ENCODE data around the gene HIGD1A. TPM values are rescaled to one million over a fixed set of nuclear protein-coding genes. Genes with fewer than 3 reads are reported as not detected.

Gene HIGD1A
- total and polyA plus RNA-seq, 10 of the 15 experiments (the other 5 are each of a cell fraction or from before 2014, with no cell fraction given), result 73.9 to 487 (median 175) TPM

DNA sequence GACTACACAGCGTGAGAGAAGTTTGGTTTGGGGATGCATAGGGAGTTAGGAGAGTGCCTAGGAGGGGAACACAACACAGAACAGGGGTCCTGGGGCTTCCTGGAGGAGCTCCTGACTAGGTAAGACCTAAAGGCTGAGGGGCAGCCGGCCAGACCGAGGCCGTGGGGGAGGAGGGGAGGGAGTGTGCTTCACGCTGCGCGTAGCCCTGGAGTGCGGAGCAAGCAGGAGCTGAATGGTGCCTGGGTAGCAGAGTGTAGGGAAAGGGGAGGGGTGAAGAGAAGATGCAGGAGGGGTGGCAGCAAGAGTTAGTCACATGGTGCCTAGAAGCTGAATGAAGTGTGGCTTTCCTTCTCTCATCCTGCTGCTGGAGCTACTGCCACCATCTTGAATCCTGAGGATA, 69.3 kb downstream of the HIGD1A start (continued):
- TF ChIP-seq, protein P1, sequence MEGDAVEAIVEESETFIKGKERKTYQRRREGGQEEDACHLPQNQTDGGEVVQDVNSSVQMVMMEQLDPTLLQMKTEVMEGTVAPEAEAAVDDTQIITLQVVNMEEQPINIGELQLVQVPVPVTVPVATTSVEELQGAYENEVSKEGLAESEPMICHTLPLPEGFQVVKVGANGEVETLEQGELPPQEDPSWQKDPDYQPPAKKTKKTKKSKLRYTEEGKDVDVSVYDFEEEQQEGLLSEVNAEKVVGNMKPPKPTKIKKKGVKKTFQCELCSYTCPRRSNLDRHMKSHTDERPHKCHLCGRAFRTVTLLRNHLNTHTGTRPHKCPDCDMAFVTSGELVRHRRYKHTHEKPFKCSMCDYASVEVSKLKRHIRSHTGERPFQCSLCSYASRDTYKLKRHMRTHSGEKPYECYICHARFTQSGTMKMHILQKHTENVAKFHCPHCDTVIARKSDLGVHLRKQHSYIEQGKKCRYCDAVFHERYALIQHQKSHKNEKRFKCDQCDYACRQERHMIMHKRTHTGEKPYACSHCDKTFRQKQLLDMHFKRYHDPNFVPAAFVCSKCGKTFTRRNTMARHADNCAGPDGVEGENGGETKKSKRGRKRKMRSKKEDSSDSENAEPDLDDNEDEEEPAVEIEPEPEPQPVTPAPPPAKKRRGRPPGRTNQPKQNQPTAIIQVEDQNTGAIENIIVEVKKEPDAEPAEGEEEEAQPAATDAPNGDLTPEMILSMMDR (IDR thresholded peaks at IDR 0.05 in 2 of 3, conservative IDR thresholded peaks at IDR 0.05 in 1 of 3; ENCODE audit: control insufficient read depth in 2 of 3, extremely low read depth in 1 of 3, insufficient read depth in 1 of 3, low read depth in 3 of 3, low read length in 3 of 3), result no peak

DNA sequence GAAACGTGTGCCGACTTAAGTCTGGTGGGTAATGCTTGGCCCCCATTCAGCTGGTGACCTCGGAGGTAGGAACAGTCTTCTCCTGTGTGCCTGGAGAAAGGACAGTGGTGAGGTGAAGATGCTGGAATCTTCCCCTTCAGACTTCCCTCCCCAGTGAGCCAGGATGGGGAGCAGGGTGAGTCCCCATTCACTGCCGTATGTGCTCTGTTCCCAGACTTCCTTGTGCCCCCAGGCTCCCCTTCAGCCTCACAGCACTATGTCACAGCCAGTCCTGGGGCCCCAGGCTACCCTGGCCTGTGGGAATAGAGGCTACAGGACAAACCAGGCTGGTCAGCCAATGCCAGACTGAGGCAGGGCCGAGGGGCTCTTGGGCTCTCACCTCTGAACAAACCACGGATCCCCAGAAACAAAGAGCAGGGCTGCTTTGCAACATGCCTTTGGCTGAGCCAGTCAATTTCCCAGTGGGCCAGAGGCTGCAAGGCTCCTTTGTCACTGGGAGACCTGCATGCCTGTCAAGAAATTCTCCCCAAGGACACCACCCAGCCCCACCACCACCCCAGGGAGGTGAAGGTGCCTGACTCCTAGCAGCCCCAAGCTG, 69.9 kb downstream of the HIGD1A start:
- Histone ChIP-seq H3K9me3 (replicated peaks; ENCODE audit: control insufficient read depth, insufficient read depth, low read length) (no peaks in the 10 kb centered on the region), H3K79me2 (ENCODE audit: control insufficient read depth, insufficient read depth, low read length) (no peaks in the 10 kb centered on the region), H3K9ac (ENCODE audit: control insufficient read depth, insufficient read depth, low read length) (no peak overlapping the region), H3K36me3 (ENCODE audit: control insufficient read depth in 2 of 2, insufficient read depth in 2 of 2, low read length in 1 of 2) (no peaks in the 10 kb centered on the region), H3K27me3 (replicated peaks in 1 of 2; ENCODE audit: control insufficient read depth in 2 of 2, insufficient read depth in 2 of 2, low read length in 1 of 2) (no peaks in the 10 kb centered on the region; a peak in 1 of 4 replicates), H3K4me3 (no peak overlapping the region), H2AFZ (ENCODE audit: control insufficient read depth, low read depth, low read length) (no peak overlapping the region), H3K4me2 (ENCODE audit: control insufficient read depth, insufficient read depth) (no peak overlapping the region), H3K4me1 (ENCODE audit: control insufficient read depth, insufficient read depth, low read length) (no peaks in the 10 kb centered on the region), H3K27ac (ENCODE audit: control insufficient read depth, insufficient read depth) (no peak overlapping the region), H4K20me1 (ENCODE audit: control insufficient read depth, insufficient read depth) (no peaks in the 10 kb centered on the region)
- WGBS (ENCODE audit: insufficient coverage, insufficient replicate concordance, low lambda C conversion rate, missing lambda C conversion rate), result 42% methylated on average over 6 of the region's 6 CpGs
- no peak for ATAC-seq
- in situ Hi-C loops (cut with MboI) (no loop called here), intact Hi-C loops (cut with micrococcal nuclease; ENCODE audit: unreplicated experiment) (no loop called here)
- ChIA-PET SMC1A (ENCODE audit: uncharacterized antibody, unreplicated experiment) (no interaction called here), CTCF (no interaction called here), RAD21 (ENCODE audit: unreplicated experiment) (interaction anchor here (0.6 kb wide), 1 partner anchor 131 kb away, joined by 3 read pairs; no protein-coding TSS in a partner anchor), POLR2A (no interaction called here)
- BruUV-seq (replicated peaks), result no TSS peak
- DNase-seq (ENCODE audit: low read depth, low spot score), result no peak
- FAIRE-seq, result no peak
- no peak for TF ChIP-seq KDM1A (IDR thresholded peaks at IDR 0.05; ENCODE audit: borderline replicate concordance)
- TF ChIP-seq, protein P2, sequence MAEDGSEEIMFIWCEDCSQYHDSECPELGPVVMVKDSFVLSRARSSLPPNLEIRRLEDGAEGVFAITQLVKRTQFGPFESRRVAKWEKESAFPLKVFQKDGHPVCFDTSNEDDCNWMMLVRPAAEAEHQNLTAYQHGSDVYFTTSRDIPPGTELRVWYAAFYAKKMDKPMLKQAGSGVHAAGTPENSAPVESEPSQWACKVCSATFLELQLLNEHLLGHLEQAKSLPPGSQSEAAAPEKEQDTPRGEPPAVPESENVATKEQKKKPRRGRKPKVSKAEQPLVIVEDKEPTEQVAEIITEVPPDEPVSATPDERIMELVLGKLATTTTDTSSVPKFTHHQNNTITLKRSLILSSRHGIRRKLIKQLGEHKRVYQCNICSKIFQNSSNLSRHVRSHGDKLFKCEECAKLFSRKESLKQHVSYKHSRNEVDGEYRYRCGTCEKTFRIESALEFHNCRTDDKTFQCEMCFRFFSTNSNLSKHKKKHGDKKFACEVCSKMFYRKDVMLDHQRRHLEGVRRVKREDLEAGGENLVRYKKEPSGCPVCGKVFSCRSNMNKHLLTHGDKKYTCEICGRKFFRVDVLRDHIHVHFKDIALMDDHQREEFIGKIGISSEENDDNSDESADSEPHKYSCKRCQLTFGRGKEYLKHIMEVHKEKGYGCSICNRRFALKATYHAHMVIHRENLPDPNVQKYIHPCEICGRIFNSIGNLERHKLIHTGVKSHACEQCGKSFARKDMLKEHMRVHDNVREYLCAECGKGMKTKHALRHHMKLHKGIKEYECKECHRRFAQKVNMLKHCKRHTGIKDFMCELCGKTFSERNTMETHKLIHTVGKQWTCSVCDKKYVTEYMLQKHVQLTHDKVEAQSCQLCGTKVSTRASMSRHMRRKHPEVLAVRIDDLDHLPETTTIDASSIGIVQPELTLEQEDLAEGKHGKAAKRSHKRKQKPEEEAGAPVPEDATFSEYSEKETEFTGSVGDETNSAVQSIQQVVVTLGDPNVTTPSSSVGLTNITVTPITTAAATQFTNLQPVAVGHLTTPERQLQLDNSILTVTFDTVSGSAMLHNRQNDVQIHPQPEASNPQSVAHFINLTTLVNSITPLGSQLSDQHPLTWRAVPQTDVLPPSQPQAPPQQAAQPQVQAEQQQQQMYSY (CRISPR knock-in tag; IDR thresholded peaks at IDR 0.05), result no peak
- no peak for TF ChIP-seq MYC (IDR thresholded peaks at IDR 0.05; ENCODE audit: insufficient read depth, insufficient read length, insufficient replicate concordance, low read length, severe bottlenecking)
- TF ChIP-seq SREBF2 (IDR thresholded peaks at IDR 0.05; ENCODE audit: low read length), result no peak
- TF ChIP-seq, protein P3, sequence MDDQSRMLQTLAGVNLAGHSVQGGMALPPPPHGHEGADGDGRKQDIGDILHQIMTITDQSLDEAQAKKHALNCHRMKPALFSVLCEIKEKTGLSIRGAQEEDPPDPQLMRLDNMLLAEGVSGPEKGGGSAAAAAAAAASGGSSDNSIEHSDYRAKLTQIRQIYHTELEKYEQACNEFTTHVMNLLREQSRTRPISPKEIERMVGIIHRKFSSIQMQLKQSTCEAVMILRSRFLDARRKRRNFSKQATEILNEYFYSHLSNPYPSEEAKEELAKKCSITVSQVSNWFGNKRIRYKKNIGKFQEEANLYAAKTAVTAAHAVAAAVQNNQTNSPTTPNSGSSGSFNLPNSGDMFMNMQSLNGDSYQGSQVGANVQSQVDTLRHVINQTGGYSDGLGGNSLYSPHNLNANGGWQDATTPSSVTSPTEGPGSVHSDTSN (IDR thresholded peaks at IDR 0.05; ENCODE audit: insufficient replicate concordance, low read depth, low read length), result no peak

Measured in GM12878 (cell line).